HG03196 (cell line): ENCODE data around the gene ROBO1.
"Not testable (repeated sequence)": the region's sequence is repeated elsewhere in the genome, so short reads cannot be mapped to it uniquely, and the experiment has no call there.

Experiments
- ATAC-seq: cut with Tn5 transposase; IDR thresholded peaks from one replicate; pipeline ENCODE4 v1.9.1; 2021; ENCODE audit not compliant: unreplicated experiment

ROBO1 gene

GRCh38 chr3:78724364-78724763, 1043.4 kb downstream of the ROBO1 start:
- not testable (repeated sequence) for ATAC-seq

- no peak for ATAC-seq
These were observed 1045.8 kb downstream of the ROBO1 start for GRCh38 chr3:78721771-78722543.

- no peak for ATAC-seq
These were observed 1049.1 kb downstream of the ROBO1 start for GRCh38 chr3:78718707-78719106.

GRCh38 chr3:78717041-78717440, 1050.8 kb downstream of the ROBO1 start:
- ATAC-seq, result no peak

GRCh38 chr3:78712941-78713340, 1054.9 kb downstream of the ROBO1 start:
- no peak for ATAC-seq

GRCh38 chr3:78712270-78712669, 1055.5 kb downstream of the ROBO1 start:
- ATAC-seq, result no peak

- no peak for ATAC-seq
These were observed 1059.2 kb downstream of the ROBO1 start for GRCh38 chr3:78708565-78709073.

GRCh38 chr3:78707609-78708008, 1060.2 kb downstream of the ROBO1 start:
- ATAC-seq, result no peak

- ATAC-seq, result no peak
These were observed 1060.8 kb downstream of the ROBO1 start for GRCh38 chr3:78706906-78707523.

GRCh38 chr3:78703944-78704343, 1063.9 kb downstream of the ROBO1 start:
- ATAC-seq, result no peak

GRCh38 chr3:78701537-78701936, 1066.3 kb downstream of the ROBO1 start:
- ATAC-seq, result no peak

- no peak for ATAC-seq
These were observed 1069.4 kb downstream of the ROBO1 start for GRCh38 chr3:78698431-78698830.

GRCh38 chr3:78697426-78697825, 1070.4 kb downstream of the ROBO1 start:
- ATAC-seq, result no peak

GRCh38 chr3:78690766-78691165, 1077.0 kb downstream of the ROBO1 start:
- no peak for ATAC-seq

- no peak for ATAC-seq
These were observed 1078.4 kb downstream of the ROBO1 start for GRCh38 chr3:78689378-78689777.

- ATAC-seq, result no peak
These were observed 1080.3 kb downstream of the ROBO1 start for GRCh38 chr3:78687520-78687919.

GRCh38 chr3:78683284-78683683, 1084.5 kb downstream of the ROBO1 start:
- no peak for ATAC-seq

- ATAC-seq, result not testable (repeated sequence)
These were observed 1092.5 kb downstream of the ROBO1 start for GRCh38 chr3:78675119-78675805.

GRCh38 chr3:78670746-78671145, 1097.1 kb downstream of the ROBO1 start:
- no peak for ATAC-seq

GRCh38 chr3:78670094-78670493, 1097.7 kb downstream of the ROBO1 start:
- no peak for ATAC-seq

GRCh38 chr3:78668302-78668701, 1099.5 kb downstream of the ROBO1 start:
- ATAC-seq, result no peak

GRCh38 chr3:78666470-78666800, 1101.4 kb downstream of the ROBO1 start:
- no peak for ATAC-seq
